WTC11 (cell line): ENCODE measurements around the gene BEND5. TPM values are rescaled to one million over a fixed set of nuclear protein-coding genes. Genes with fewer than 3 reads are reported as not detected.

Source experiments
- ATAC-seq: fragments of 200-7000 bp; cut with Tn5 transposase; 2 replicates; pipeline ENCODE4 v1.10.0; 2021; ENCODE audit warnings: mild to moderate bottlenecking, moderate library complexity
- CTCF ChIA-PET: fragments of 300-600 bp; sonication (Branson Sonifier 250); formaldehyde crosslinking; loops from one replicate; lab custom pipeline; 2021; ENCODE audit warnings: antibody characterized with exemption; lab: Charles Lee
- POLR2A ChIA-PET: fragments of 350-600 bp; sonication (Branson Sonifier 250); formaldehyde crosslinking; loops from one replicate; lab custom pipeline; 2021; ENCODE audit warnings: antibody characterized with exemption; lab: Charles Lee
- DNase-seq: peaks from one replicate; pipeline ENCODE4 v3.0.0; 2021; ENCODE audit warnings: low spot score
- H3K27ac Mint-ChIP-seq: 2 replicates; pipeline ENCODE4 v1.8.0; 2021; ENCODE audit warnings: mixed read lengths
- H3K27me3 Mint-ChIP-seq: 2 replicates; pipeline ENCODE4 v1.8.0; 2021; ENCODE audit warnings: low read depth, mild to moderate bottlenecking, moderate library complexity, mixed read lengths
- H3K36me3 Mint-ChIP-seq: 2 replicates; pipeline ENCODE4 v1.8.0; 2021; ENCODE audit warnings: mixed read lengths
- H3K4me1 Mint-ChIP-seq: 2 replicates; pipeline ENCODE4 v1.8.0; 2022; ENCODE audit warnings: mixed read lengths
- H3K4me3 Mint-ChIP-seq: 2 replicates; pipeline ENCODE4 v1.8.0; 2021; ENCODE audit warnings: mild to moderate bottlenecking, moderate library complexity, mixed read lengths
- H3K9me3 Mint-ChIP-seq: 2 replicates; pipeline ENCODE4 v1.8.0; 2021; ENCODE audit warnings: mixed read lengths
- AFF4 ChIP-seq: sonication (generic); formaldehyde crosslinking; IDR thresholded peaks from 2 replicates; pipeline ENCODE4 v1.8.1; 2023; ENCODE audit warnings: mild to moderate bottlenecking, missing genetic modification reagents, borderline replicate concordance
- ARID4B ChIP-seq: sonication (generic); formaldehyde crosslinking; IDR thresholded peaks from 2 replicates; pipeline ENCODE4 v1.8.0; 2023; ENCODE audit warnings: missing genetic modification reagents, mild to moderate bottlenecking, borderline replicate concordance
- CREB1 ChIP-seq: sonication (generic); formaldehyde crosslinking; IDR thresholded peaks from 2 replicates; pipeline ENCODE4 v1.8.0; 2023; ENCODE audit warnings: mild to moderate bottlenecking, missing genetic modification reagents
- CREM ChIP-seq: sonication (generic); formaldehyde crosslinking; IDR thresholded peaks from 2 replicates; pipeline ENCODE4 v1.8.1; 2022; ENCODE audit warnings: mild to moderate bottlenecking, missing genetic modification reagents, moderate library complexity
- EMX1 ChIP-seq: fragments of 250-450 bp; sonication (Bioruptor Pico); IDR thresholded peaks from 2 replicates; pipeline ENCODE4 v1.8.0; 2021; ENCODE audit warnings: mild to moderate bottlenecking
- ESRRA ChIP-seq: sonication (generic); formaldehyde crosslinking; IDR thresholded peaks from 2 replicates; pipeline ENCODE4 v1.8.1; 2022; ENCODE audit warnings: mild to moderate bottlenecking, missing genetic modification reagents, borderline replicate concordance
- HMGXB4 ChIP-seq: sonication (generic); formaldehyde crosslinking; IDR thresholded peaks from 2 replicates; pipeline ENCODE4 v1.8.1; 2023; ENCODE audit warnings: mild to moderate bottlenecking, moderate library complexity, missing genetic modification reagents
- NR1H2 ChIP-seq: sonication (generic); formaldehyde crosslinking; IDR thresholded peaks from 2 replicates; pipeline ENCODE4 v1.9.0; 2021; ENCODE audit warnings: mild to moderate bottlenecking, moderate library complexity, missing genetic modification reagents
- PRRX2 ChIP-seq: fragments of 250-450 bp; sonication (Bioruptor Pico); IDR thresholded peaks from 2 replicates; pipeline ENCODE4 v1.8.0; 2021; ENCODE audit warnings: mild to moderate bottlenecking
- SMAD4 ChIP-seq: sonication (generic); formaldehyde crosslinking; IDR thresholded peaks from 2 replicates; pipeline ENCODE4 v1.8.0; 2022; ENCODE audit warnings: mild to moderate bottlenecking, missing genetic modification reagents
- SOX15 ChIP-seq: fragments of 250-450 bp; sonication (Bioruptor Pico); IDR thresholded peaks from 2 replicates; pipeline ENCODE4 v1.9.0; 2021; ENCODE audit warnings: mild to moderate bottlenecking
- TEAD1 ChIP-seq: sonication (generic); formaldehyde crosslinking; IDR thresholded peaks from 2 replicates; pipeline ENCODE4 v1.8.0; 2022; ENCODE audit warnings: mild to moderate bottlenecking, missing genetic modification reagents
- USF2 ChIP-seq: sonication (generic); formaldehyde crosslinking; IDR thresholded peaks from 2 replicates; pipeline ENCODE4 v1.8.1; 2023; ENCODE audit warnings: mild to moderate bottlenecking, missing genetic modification reagents, moderate library complexity
- ZNF219 ChIP-seq: sonication (generic); formaldehyde crosslinking; IDR thresholded peaks from 2 replicates; pipeline ENCODE4 v1.8.0; 2023; ENCODE audit warnings: missing genetic modification reagents, mild to moderate bottlenecking, borderline replicate concordance
- ZNF317 ChIP-seq: sonication (generic); formaldehyde crosslinking; IDR thresholded peaks from 2 replicates; pipeline ENCODE4 v1.8.1; 2023; ENCODE audit warnings: low read depth, mild to moderate bottlenecking, moderate library complexity, missing genetic modification reagents, borderline replicate concordance
- ZNF416 ChIP-seq: fragments of 250-450 bp; sonication (Bioruptor Pico); IDR thresholded peaks from 2 replicates; pipeline ENCODE4 v1.9.0; 2021; ENCODE audit warnings: mild to moderate bottlenecking, inconsistent platforms
- ZNF532 ChIP-seq: fragments of 250-450 bp; sonication (Bioruptor Pico); IDR thresholded peaks from 2 replicates; pipeline ENCODE4 v1.9.0; 2021; ENCODE audit warnings: mild to moderate bottlenecking, borderline replicate concordance
- ZNF671 ChIP-seq: fragments of 250-450 bp; sonication (Bioruptor Pico); IDR thresholded peaks from 2 replicates; pipeline ENCODE4 v1.8.0; 2021; ENCODE audit warnings: mild to moderate bottlenecking
- total RNA-seq: library from RNA; stranded (reverse); gene quantifications from 3 replicates; pipeline ENCODE4 v1.2.3, GENCODE V29; 2021

BEND5 gene
- total RNA-seq, 1 experiment from 2014 or later: 4.9 TPM

- Mint-ChIP-seq H3K4me1 (peaks cover 7% of the 10 kb centered on the region), H3K27ac (no peak overlapping the region), H3K27me3 (peaks cover 3% of the 10 kb centered on the region), H3K9me3 (no peaks in the 10 kb centered on the region), H3K4me3 (no peak overlapping the region), H3K36me3 (no peaks in the 10 kb centered on the region)
- ATAC-seq: no peak
- ChIA-PET POLR2A (no interaction called here), CTCF (no interaction called here)
- DNase-seq: no peak
- TF ChIP-seq CREB1 (no peak), USF2 (no peak), EMX1 (CRISPR knock-in tag) (no peak), HMGXB4 (no peak), ESRRA (CRISPR knock-in tag) (no peak), ZNF671 (CRISPR knock-in tag) (no peak), ARID4B (CRISPR knock-in tag) (no peak), AFF4 (CRISPR knock-in tag) (no peak), ZNF317 (CRISPR knock-in tag) (no peak), PRRX2 (CRISPR knock-in tag) (no peak), SMAD4 (CRISPR knock-in tag) (no peak), TEAD1 (CRISPR knock-in tag) (no peak), SOX15 (CRISPR knock-in tag) (no peak), ZNF219 (CRISPR knock-in tag) (no peak), NR1H2 (CRISPR knock-in tag) (no peak), CREM (CRISPR knock-in tag) (no peak), ZNF416 (CRISPR knock-in tag) (no peak), ZNF532 (CRISPR knock-in tag) (no peak)
Observed at GRCh38 chr1:48794816-48795215, 18.1 kb upstream of the BEND5 start.
